Sciatic nerve (tissue), 2 donors: Measurements from ENCODE around the gene OTUD3. TPM values are rescaled to one million over a fixed set of nuclear protein-coding genes. Genes with fewer than 3 reads are reported as not detected.

Source experiments
- ATAC-seq: fragments of 200-7000 bp; cut with Tn5 transposase; one replicate; pipeline ENCODE4 v1.9.1; 2020; ENCODE audit warnings: mild to moderate bottlenecking, moderate library complexity
- DNase-seq: peaks from one replicate; pipeline ENCODE4 v3.0.0-alpha.2; 2020; ENCODE audit warnings: low spot score
- intact Hi-C: fragments of 100-400 bp; cut with DNase I; formaldehyde crosslinking; loops from one replicate; pipeline ENCODE4 v1.14.2; 2022
- total RNA-seq: library from RNA; stranded (reverse); fragmentation: NEBNext Ultra II Directional; extraction: Animal tissue kit (Norgen Biotek cat#: 25700); gene quantifications from one replicate; pipeline ENCODE4 v1.2.1, GENCODE V29; 2021
- donor health status: DM: no; HTN: no; CAD: no.
- donor health status: DM: no; HTN: no; CAD: no.

Gene OTUD3
- total RNA-seq, 1 donor from 2014 or later, result 14.0 TPM

- intact Hi-C loops, result no loop called here
- ATAC-seq (no peak), DNase-seq (no peak)
Observed at GRCh38 chr1:19936061-19936750, 54.0 kb downstream of the OTUD3 start.

- no peak for ATAC-seq
- no peak for DNase-seq
Observed at GRCh38 chr1:19938472-19938871, 56.3 kb downstream of the OTUD3 start.

DNA sequence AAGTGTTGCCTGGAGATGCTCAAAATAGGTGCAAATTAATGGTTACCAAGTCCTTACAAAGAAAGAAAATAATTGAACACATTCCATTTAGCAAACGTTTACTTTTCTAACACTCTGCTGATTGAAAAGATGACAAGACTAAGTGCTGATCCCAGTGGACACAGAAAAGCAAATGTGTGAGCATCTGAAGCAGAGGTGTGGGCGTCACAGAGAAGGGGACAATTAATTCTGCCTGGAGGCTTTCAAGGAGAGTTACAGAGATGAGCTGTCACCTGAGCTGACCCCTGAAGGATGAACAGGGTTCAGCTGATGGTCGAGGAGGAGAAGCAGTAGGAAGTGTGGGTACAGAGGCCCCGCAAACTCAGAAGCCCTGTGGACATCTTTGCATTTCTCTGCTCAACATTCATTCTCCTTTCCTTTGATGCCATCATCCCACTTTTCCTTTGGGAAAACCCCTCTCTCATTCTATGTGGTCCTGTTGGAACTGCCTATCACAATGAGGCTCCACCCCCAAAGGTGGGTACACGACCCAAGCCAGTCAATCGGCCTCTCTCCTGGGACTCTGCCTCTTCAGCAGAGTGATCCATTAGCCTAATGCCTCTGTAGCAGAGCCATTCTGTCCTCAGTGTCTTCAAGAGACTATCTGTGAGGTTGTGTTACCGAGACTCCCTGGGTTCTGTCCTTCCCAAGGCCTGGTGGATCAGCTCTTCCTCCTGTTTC lies 58.5 kb downstream of the OTUD3 start:
- no peak for DNase-seq
- no peak for ATAC-seq
- intact Hi-C loops, result no loop called here

More at GRCh38 chr1:19938472-19938871, 56.3 kb downstream of the OTUD3 start:
- intact Hi-C loops, result no loop called here

DNA sequence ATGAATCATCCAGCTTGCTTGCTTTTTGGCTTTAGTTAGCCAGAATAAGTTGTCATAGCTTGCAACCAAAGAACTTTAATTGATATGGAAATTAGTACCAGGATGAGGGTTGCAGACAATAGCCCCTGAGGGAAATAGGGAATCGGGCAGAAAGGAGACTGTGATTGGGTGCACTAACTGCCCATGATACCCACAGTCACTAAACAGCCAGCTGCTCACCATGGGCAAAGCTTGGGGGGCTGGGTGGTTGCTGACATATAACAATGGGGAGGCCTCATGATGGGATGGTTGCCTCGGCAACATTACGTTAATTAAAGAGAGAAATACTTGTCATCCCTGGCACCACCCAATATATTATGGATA lies 59.0 kb downstream of the OTUD3 start:
- intact Hi-C loops, result no loop called here
- DNase-seq (no peak), ATAC-seq (no peak)

- no peak for ATAC-seq
- no peak for DNase-seq
- intact Hi-C loops, result no loop called here
Observed at GRCh38 chr1:19942088-19942487, 59.9 kb downstream of the OTUD3 start.

DNA sequence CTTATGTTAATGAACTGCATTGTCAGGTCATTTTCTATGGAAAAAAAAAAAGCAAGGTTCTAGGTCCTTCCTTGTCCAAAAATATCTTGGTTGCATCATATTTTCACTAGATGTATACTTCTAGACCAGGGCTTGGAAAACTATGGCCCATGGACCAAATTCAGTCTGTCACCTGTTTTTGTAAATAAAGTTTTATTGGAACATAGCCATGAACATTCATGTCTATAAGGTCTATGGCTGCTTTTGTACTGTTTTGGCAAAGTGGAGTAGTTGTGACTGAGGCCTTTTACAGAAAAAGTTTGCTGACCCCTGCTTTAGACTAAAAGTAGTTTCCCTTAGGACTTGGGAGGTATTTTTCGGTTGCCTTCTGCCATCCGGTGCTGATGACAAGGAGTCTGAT lies 60.5 kb downstream of the OTUD3 start:
- DNase-seq (no peak), ATAC-seq (no peak)
- intact Hi-C loops, result no loop called here

- ATAC-seq, result no peak
- intact Hi-C loops, result no loop called here
- no peak for DNase-seq
Observed at GRCh38 chr1:19945914-19946313, 63.7 kb downstream of the OTUD3 start.

DNA sequence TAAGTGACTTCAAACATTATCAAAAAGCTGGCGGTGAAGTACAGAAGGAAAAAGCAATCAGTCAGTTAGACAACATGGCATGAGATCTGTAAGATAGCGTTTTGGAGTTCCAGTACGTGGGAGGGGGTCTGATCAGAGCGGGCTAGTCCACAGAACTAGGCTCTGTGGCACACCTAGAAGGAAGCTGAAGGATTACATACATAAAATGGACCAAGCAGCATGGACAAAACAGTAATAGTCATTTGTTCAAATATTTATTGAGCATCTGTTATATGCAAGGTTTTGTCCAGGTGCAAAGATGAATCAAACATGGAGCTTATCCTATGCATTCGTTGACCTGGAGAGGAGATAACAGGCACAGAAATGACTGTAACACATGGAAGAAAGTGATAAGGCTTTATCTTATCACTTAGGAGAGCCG lies 64.1 kb downstream of the OTUD3 start:
- intact Hi-C loops, result no loop called here
- ATAC-seq (no peak), DNase-seq (no peak)

DNA sequence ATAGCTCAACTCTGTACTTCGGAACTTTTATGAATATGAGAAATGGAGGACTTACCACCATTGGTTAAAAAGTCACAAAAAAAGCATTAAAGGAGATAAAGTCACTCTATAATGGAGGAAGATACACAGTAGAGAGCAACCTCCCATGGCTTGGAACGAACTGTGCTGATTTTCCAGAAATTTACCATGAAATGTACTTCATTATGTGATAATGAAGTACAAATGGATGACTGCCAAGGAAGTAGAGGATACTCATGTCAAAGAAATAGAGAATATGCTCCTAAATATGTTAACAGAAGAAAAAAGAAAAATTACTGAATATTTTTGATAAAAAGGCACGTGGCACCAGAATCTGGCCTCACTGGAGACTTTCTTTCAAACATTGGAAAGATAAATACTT lies 64.8 kb downstream of the OTUD3 start:
- DNase-seq (no peak), ATAC-seq (no peak)
- intact Hi-C loops, result no loop called here

- DNase-seq (no peak), ATAC-seq (no peak)
- intact Hi-C loops, result no loop called here
Observed at GRCh38 chr1:19949016-19949415, 66.8 kb downstream of the OTUD3 start.

DNA sequence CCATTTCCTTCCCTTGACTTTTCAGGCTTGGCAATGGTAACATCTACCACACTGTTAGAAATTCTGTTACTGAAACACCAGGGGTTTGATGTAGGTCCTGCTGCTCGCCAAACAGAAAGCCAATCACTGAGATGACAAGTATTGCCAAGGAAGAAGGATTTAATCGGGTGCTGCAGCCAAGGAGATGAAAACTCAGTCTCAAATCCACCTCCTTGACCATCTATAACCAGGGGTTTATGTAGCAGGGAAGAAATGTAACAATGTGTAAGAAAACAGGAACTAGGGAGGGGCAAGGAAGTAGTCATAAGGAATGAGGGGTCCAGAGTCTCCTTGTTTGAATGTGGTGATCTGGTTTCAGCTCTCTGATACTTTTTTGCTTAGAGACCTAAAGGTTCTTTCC lies 71.9 kb downstream of the OTUD3 start:
- DNase-seq (no peak), ATAC-seq (no peak)
- intact Hi-C loops, result no loop called here

DNA sequence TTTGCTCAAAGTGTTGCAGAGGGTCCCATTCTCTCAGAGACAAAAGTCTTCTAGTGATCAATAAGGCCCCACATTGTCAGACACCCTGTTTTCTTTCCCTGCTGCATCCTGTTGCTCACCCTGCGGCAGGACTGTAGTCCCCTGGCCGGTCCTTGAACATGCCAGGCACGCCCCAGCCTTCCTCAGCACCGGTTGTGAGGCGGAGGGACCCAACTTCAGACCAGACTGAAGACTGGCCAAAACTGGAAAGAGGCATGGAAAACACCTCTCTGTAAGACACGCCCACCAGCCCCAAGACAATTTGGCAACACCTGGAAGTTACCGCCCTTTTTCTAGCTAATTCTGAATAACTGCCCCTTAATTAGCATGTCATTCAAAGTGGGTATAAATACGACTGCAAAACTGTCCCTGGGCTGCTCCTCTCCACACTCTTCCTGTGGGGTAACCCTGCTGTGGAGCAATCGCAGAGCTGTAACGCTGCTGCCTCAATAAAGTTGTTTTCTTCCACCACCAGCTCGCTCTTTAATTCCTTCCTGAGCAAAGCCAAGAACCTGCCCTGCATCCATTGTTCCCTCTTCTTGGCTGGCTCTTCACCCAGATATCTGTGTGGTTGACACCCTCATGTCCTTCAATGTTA lies 73.5 kb downstream of the OTUD3 start:
- DNase-seq (no peak), ATAC-seq (no peak)
- intact Hi-C loops, result no loop called here

DNA sequence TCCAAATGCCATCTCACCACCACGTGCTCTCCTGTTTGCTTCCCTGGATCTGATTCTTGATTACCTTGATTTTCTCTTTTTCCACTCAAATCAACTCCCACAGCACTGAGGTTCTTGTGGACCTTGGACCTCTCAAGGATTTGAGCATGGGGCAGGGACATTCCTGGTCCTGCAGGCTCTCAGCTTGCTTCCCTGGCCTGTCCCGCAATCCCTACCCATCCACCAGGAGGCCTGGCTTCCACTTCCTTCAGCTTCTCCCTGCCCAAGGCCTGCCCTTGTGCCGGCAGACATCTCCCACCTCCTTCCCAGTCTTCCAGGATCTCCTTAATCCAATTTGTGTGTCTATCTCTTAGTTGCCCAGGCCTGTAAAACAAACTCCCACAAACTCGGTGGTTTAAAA lies 75.6 kb downstream of the OTUD3 start:
- no peak for ATAC-seq
- DNase-seq, result no peak
- intact Hi-C loops, result no loop called here

- DNase-seq (no peak), ATAC-seq (no peak)
- intact Hi-C loops, result loop anchor here (5.0 kb wide), 1 partner anchor 513 kb away; no protein-coding TSS in a partner anchor
Observed at GRCh38 chr1:19960591-19960990, 78.4 kb downstream of the OTUD3 start.

Other genes starting within 250 kb of the OTUD3 start
- gene NBL1, start 238.1 kb upstream of the OTUD3 start, total RNA-seq, result 119 TPM
- gene HTR6, start 217.5 kb upstream of the OTUD3 start, total RNA-seq, result not detected
- 23.0 TPM for gene TMCO4, start 82.5 kb upstream of the OTUD3 start, total RNA-seq
- gene RNF186, start 67.1 kb upstream of the OTUD3 start, total RNA-seq, result not detected
- not detected for gene PLA2G2E, start 41.2 kb downstream of the OTUD3 start, total RNA-seq
- 494 TPM for gene PLA2G2A, start 97.2 kb downstream of the OTUD3 start, total RNA-seq
- gene PLA2G5, start 187.8 kb downstream of the OTUD3 start, total RNA-seq, result 1.3 TPM
- gene PLA2G2D, start 237.1 kb downstream of the OTUD3 start, total RNA-seq, result not detected